ENCODE results near the gene SLC5A11. TPM values are rescaled to one million over a fixed set of nuclear protein-coding genes. Genes with fewer than 3 reads are reported as not detected.
A peak's percentile ranks its signal among the peaks of the same experiment; 100 is the strongest.

SLC5A11 gene
- total and polyA plus RNA-seq, 2 of the 13 experiments (the other 11 are each of a cell fraction or from before 2014, with no cell fraction given): 1.2 to 3.3 TPM

- TF ChIP-seq MNT (IDR thresholded peaks at IDR 0.05) (no peak), TFAP4 (IDR thresholded peaks at IDR 0.05; ENCODE audit: borderline replicate concordance, low read depth) (peak; percentile 56; the same call in 1 of the 2 replicates), YEATS4 (CRISPR knock-in tag; IDR thresholded peaks at IDR 0.05; ENCODE audit: borderline replicate concordance) (peak; percentile 47; the same call in 1 of the 2 replicates), FOSL2 (CRISPR knock-in tag; IDR thresholded peaks at IDR 0.05) (peak; percentile 38; the same call in 1 of the 2 replicates), HMG20B (CRISPR knock-in tag; conservative IDR thresholded peaks at IDR 0.05) (no peak), ZGPAT (CRISPR knock-in tag; IDR thresholded peaks at IDR 0.05) (peak; percentile 56; the same call in 1 of the 2 replicates), ZSCAN31 (CRISPR knock-in tag; IDR thresholded peaks at IDR 0.05; ENCODE audit: low read depth) (peak; percentile 55; the same call in 1 of the 2 replicates), LCORL (IDR thresholded peaks at IDR 0.05) (no peak), LCORL (CRISPR knock-in tag; IDR thresholded peaks at IDR 0.05) (peak; percentile 90), ZHX2 (IDR thresholded peaks at IDR 0.05; ENCODE audit: low read depth) (no peak), ZHX2 (CRISPR knock-in tag; IDR thresholded peaks at IDR 0.05; ENCODE audit: borderline replicate concordance) (no peak), ERF (CRISPR knock-in tag; IDR thresholded peaks at IDR 0.05) (peak; percentile 38; the same call in 1 of the 2 replicates), SAP130 (CRISPR knock-in tag; IDR thresholded peaks at IDR 0.05; ENCODE audit: low read depth) (peak; percentile 31; the same call in 1 of the 2 replicates), HES4 (CRISPR knock-in tag; IDR thresholded peaks at IDR 0.05; ENCODE audit: borderline replicate concordance) (no peak), RBM39 (IDR thresholded peaks at IDR 0.05; ENCODE audit: low read depth, low read length, poor library complexity, severe bottlenecking) (no peak), ELK4 (CRISPR knock-in tag; IDR thresholded peaks at IDR 0.05; ENCODE audit: borderline replicate concordance) (no peak), ZNF784 (CRISPR knock-in tag; IDR thresholded peaks at IDR 0.05; ENCODE audit: borderline replicate concordance) (no peak)
Measured at GRCh38 chr16:24845726-24846547, at the start of gene SLC5A11 (continued).

Data from HepG2 (cell line).